VCaP (cell line): ENCODE results near the gene FAM219A.
"Not testable (repeated sequence)": the region's sequence is repeated elsewhere in the genome, so short reads cannot be mapped to it uniquely, and the experiment has no call there.

Experiments
- H3K27ac ChIP-seq: fragments of 450-650 bp; 2 replicates; pipeline ENCODE4 v1.5.1; 2017
- CTCF ChIP-seq: fragments of 450-650 bp; conservative IDR thresholded peaks from 2 replicates; pipeline ENCODE4 v1.5.1; 2017; ENCODE audit warnings: mild to moderate bottlenecking, moderate library complexity

FAM219A gene

GRCh38 chr9:34484678-34485077 is 26.3 kb upstream of the FAM219A start:
- peak overlapping the region; percentile 26; the same call in 1 of the 2 replicates for H3K27ac ChIP-seq
- no peak for TF ChIP-seq CTCF

GRCh38 chr9:34482746-34483145 is 24.4 kb upstream of the FAM219A start:
- H3K27ac ChIP-seq = not testable (repeated sequence)

GRCh38 chr9:34481620-34482019 is 23.2 kb upstream of the FAM219A start:
- not testable (repeated sequence) for H3K27ac ChIP-seq

- TF ChIP-seq CTCF = no peak
- H3K27ac ChIP-seq = peak overlapping the region; percentile 50
These were observed 21.1 kb upstream of the FAM219A start for GRCh38 chr9:34479431-34479866.

GRCh38 chr9:34477541-34477940 is 19.2 kb upstream of the FAM219A start:
- TF ChIP-seq CTCF = no peak
- no peak overlapping the region for H3K27ac ChIP-seq

- no peak overlapping the region for H3K27ac ChIP-seq
- TF ChIP-seq CTCF = no peak
These were observed 16.7 kb upstream of the FAM219A start for GRCh38 chr9:34475097-34475496.

GRCh38 chr9:34465468-34465867 is 7.1 kb upstream of the FAM219A start:
- no peak for TF ChIP-seq CTCF
- H3K27ac ChIP-seq = no peak overlapping the region

- no peak for TF ChIP-seq CTCF
- no peak overlapping the region for H3K27ac ChIP-seq
These were observed 6.2 kb upstream of the FAM219A start for GRCh38 chr9:34464571-34464970.

GRCh38 chr9:34463901-34464232 is 5.5 kb upstream of the FAM219A start:
- TF ChIP-seq CTCF = no peak
- no peak overlapping the region for H3K27ac ChIP-seq
